T47D (cell line): ENCODE data around the gene DMBX1.

Experiments used
- DNase-seq, 2 experiments: peaks; one replicate each; pipeline versions ENCODE4 v3.0.0 to v3.0.0-alpha.2; 2011 to 2012; ENCODE audit warnings: low read depth in 1 of 2, low spot score in 1 of 2
- JUND ChIP-seq: IDR thresholded peaks from 2 replicates; pipeline ENCODE4 v1.6.1; 2012; ENCODE audit warnings: low read depth
- in situ Hi-C: cut with HindIII; loops from 2 replicates; pipeline ENCODE4 v1.10.0; 2016; ENCODE audit warnings: low sequenced_read_pairs, low pct_unique_long_range_greater_than_20kb

DMBX1 gene

GRCh38 chr1:46451948-46452930 lies 37.4 kb upstream of the DMBX1 start:
- DNase-seq: no peak
- no peak for TF ChIP-seq JUND
- in situ Hi-C loops: no loop called here

DNA sequence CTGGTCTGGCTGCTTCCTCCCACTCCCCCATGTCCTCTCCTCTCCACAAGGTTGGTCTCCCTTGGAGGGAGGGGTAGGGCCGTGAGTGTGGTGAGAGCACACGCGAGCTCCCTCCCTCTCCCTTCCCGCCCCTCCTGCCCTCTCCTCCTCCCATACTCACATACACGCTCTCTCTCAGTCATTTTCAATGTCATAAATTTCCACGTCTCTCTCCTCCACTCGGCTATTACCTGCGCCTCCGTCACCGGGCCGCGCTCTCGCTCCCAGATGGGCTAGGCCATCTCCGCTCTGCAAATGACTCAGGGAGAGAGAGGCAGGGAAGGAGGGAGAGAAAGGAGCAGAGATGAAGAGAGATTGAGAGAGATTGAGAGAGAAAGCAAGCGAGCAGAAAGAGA lies 36.7 kb upstream of the DMBX1 start:
- no peak for TF ChIP-seq JUND
- in situ Hi-C loops: no loop called here
- DNase-seq: no peak

- in situ Hi-C loops: no loop called here
- no peak for TF ChIP-seq JUND
- no peak for DNase-seq
Measured at GRCh38 chr1:46453449-46453848, 36.2 kb upstream of the DMBX1 start.

GRCh38 chr1:46455951-46456350 lies 33.7 kb upstream of the DMBX1 start:
- TF ChIP-seq JUND: no peak
- in situ Hi-C loops: no loop called here
- no peak for DNase-seq

- no peak for DNase-seq
- TF ChIP-seq JUND: no peak
- in situ Hi-C loops: no loop called here
Measured at GRCh38 chr1:46456411-46456963, 33.1 kb upstream of the DMBX1 start.

DNA sequence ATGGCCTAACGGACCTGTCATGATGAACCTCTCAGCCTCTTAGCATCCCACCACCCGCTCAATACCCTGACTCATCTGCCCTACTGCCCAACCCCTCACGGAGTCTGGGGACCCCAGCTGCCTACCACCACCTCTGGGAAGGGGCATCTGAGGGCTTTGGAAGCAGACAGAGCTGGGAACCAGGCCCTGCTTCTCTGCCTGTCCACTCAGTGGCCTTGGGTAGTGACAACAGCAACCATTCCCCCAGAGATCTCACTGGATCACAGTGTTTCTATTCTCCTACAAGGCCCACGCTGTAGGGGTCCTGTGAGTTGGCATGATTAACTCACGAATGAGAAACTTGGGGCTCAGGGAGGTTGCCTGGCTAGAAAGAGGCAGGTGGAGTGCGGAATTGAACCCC lies 32.5 kb upstream of the DMBX1 start:
- in situ Hi-C loops: no loop called here
- no peak for DNase-seq
- no peak for TF ChIP-seq JUND

DNA sequence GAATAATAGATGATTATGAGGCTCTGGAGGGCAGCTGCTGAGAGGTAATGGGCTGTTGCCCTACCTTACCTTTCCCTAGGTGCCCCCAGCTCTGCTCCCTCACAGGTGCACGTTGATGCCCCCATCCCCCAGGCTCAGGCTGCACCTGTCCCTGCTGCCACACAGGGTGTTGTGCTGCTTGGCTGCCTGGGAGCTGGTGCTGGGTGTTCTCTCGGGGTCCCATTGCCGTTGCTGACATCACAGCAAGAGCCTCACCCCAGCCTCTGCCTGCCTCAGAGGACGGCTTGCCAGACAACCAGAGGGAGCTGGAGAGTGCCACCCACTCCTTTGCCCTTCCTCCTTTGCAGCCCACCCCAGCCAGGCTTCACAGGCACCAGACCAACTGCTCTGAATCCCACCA lies 31.4 kb upstream of the DMBX1 start:
- in situ Hi-C loops: no loop called here
- no peak for TF ChIP-seq JUND
- no peak for DNase-seq

DNA sequence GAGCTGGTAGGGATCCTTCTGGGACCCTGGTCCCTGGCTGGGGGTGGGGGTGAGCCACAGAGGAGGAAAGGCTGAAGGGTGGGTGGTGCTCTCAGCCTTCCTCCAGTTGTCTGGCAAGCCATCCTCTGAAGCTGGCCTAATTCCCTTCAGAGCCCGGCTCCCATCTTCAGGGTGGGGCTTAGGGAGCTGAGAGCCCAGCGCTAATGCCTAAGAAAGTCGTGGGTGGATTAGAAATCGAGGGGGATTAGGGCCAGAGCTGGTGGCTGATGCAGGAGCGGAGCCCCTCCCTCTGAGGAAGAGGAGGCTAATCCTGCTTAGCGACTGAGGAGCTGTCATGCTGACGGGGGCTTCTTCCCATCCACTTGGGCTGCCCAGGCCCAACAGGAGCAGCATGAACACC lies 30.8 kb upstream of the DMBX1 start:
- in situ Hi-C loops: no loop called here
- TF ChIP-seq JUND: no peak
- no peak for DNase-seq

- no peak for DNase-seq
- in situ Hi-C loops: no loop called here
- no peak for TF ChIP-seq JUND
Measured at GRCh38 chr1:46459315-46459714, 30.3 kb upstream of the DMBX1 start.

DNA sequence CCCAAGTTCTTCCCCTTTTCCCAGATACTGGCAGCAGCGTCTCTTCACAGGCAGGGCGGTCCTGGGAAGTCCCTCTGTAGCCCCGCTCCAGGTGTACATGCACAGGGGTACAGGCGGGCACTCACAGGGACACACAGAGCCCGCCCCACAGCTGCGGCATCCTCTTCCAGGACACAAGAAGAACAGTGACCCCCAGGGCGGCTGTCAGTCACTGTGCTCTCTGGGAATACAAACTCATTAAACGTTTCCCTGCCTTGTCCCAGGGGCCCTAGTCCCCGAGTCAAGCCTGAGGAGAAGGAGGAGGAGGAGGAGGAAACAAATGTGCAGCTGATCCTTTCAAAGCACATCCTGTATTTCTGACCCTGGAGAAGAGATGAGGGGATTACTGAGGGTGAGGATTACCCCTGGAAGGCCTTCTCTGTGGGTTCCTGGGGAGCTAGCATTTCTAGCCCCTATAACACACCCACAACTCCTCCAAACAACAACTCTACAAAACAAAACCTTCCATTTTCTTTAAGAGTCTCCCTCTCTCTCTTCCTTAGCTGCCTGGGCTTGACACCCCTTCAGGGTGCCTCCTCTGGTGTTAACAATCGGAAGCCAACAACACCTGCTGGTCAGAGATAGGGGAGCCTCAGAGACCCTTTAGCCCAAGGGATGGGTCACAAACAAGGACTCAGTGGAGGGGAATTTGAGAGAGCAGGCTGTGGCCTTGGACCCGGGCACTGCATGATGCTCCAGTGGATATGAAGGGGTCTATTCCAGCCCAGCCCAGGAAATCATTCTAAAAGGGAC lies 28.4 kb upstream of the DMBX1 start:
- in situ Hi-C loops: no loop called here
- no peak for TF ChIP-seq JUND
- no peak for DNase-seq

GRCh38 chr1:46461809-46462448 lies 27.7 kb upstream of the DMBX1 start:
- in situ Hi-C loops: no loop called here
- TF ChIP-seq JUND: no peak
- no peak for DNase-seq

DNA sequence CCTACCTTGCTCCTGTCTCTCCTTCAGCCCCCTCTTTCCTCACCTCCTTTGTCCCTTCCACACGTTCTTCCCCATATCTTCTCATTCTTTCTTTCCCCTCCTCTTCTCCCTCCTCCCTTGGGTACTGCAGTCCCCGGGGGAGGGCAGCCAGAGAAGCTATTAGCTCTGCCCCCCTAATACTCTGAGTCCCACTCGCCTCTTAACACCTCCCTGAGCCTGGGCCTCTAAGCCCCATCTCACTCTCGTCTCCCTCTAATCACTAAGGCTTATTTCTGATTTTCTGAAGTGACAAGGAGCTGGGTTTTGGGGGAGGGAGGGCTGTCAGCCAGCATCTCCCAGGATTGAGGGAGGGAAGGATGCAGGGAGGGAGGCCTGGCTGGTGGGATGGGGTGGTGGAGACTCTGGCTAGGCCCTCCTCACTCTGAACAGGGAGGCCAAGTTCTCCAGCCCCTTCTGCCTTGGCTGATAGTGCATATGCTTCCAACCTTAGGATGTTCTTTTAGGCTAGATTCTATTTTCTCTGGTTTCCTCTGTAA lies 25.6 kb upstream of the DMBX1 start:
- no peak for TF ChIP-seq JUND
- in situ Hi-C loops: no loop called here
- no peak for DNase-seq
